Measurements from ENCODE around the gene LRRC46.

The LRRC46 gene

GRCh38 chr17:47797797-47798196 lies 33.7 kb upstream of the LRRC46 start:
- no peak for TF ChIP-seq CTCF (IDR thresholded peaks at IDR 0.05; ENCODE audit: insufficient read depth, low read depth, low read length, missing control alignments)
- peak; percentile 34 for DNase-seq (ENCODE audit: low read depth)
- H3K4me3 ChIP-seq (ENCODE audit: low read length): no peak overlapping the region

DNA sequence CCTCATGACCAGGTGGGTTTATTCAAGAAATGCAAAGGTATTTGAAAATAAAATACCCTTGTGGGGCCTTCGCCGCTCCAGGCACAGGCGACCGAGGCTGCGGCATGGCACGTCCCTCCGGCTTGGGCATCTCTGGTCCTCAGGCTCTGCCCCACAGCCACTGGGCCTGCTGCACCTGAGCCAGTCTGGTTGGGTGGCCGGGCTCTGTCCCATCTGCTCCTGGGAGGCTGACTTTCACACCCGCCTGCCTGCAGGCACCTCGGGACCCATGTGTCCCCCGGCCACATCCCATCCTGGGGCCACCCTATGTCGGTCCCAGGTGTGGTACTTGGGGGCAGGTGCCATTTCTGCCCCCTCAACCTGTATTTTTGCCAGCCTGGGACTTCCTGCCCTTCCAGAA lies 30.8 kb upstream of the LRRC46 start:
- DNase-seq (ENCODE audit: low read depth): no peak
- no peak overlapping the region for H3K4me3 ChIP-seq (ENCODE audit: low read length)
- no peak for TF ChIP-seq CTCF (IDR thresholded peaks at IDR 0.05; ENCODE audit: insufficient read depth, low read depth, low read length, missing control alignments)

DNA sequence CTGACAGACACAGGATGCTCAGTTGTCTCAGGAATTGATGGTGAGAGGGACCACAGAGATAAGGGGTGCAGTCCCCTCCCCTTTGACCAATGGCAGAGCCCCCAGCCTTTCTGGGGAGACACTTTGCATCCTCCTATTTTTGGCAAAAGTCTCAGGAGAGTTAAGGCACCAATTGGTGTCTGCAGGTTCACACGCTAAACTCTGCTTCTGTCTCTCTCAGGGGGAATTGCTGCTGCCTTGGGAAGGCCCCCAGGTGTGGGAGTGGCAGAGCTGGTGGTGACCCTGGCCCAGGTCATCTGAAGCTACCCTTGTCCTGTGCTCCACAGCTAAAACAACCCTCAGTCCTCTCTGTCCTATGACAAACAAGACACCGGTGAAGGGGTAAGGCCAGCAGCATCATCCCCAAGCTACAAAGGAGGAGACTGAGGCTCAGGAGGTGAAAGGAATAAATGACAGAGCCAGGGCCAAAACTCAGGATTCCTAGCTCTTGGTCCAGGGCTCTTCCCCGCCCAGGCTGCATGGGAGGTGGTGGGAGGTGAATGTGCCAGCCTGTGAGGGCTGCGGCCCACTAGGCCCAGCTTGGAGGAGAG lies 30.2 kb upstream of the LRRC46 start:
- H3K4me3 ChIP-seq (ENCODE audit: low read length): no peak overlapping the region
- DNase-seq (ENCODE audit: low read depth): no peak
- no peak for TF ChIP-seq CTCF (IDR thresholded peaks at IDR 0.05; ENCODE audit: insufficient read depth, low read depth, low read length, missing control alignments)

DNA sequence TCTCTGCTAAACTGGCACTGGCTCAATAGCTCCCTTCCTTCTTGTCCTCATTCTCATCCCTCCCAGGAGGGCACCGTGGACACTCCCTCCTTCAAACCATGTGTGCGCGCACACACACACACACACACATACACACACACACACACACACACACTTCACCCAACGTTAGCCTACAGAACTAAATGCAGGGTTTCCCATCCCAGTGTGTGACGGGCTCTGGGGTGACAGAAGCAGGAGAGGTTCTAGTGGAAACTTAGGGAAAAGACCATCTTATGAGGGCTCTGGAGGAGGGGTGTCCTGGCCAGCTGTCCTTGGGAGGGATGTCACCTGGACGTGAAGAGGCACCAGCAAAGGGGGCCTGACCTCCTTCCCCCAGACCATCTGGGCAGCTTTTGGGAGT lies 29.6 kb upstream of the LRRC46 start:
- TF ChIP-seq CTCF (IDR thresholded peaks at IDR 0.05; ENCODE audit: insufficient read depth, low read depth, low read length, missing control alignments): no peak
- no peak for DNase-seq (ENCODE audit: low read depth)
- H3K4me3 ChIP-seq (ENCODE audit: low read length): no peak overlapping the region

GRCh38 chr17:47802341-47803022 lies 29.0 kb upstream of the LRRC46 start:
- peak; percentile 73 for TF ChIP-seq CTCF (IDR thresholded peaks at IDR 0.05; ENCODE audit: insufficient read depth, low read depth, low read length, missing control alignments)
- H3K4me3 ChIP-seq (ENCODE audit: low read length): no peak overlapping the region
- peak; percentile 71 for DNase-seq (ENCODE audit: low read depth)

DNA sequence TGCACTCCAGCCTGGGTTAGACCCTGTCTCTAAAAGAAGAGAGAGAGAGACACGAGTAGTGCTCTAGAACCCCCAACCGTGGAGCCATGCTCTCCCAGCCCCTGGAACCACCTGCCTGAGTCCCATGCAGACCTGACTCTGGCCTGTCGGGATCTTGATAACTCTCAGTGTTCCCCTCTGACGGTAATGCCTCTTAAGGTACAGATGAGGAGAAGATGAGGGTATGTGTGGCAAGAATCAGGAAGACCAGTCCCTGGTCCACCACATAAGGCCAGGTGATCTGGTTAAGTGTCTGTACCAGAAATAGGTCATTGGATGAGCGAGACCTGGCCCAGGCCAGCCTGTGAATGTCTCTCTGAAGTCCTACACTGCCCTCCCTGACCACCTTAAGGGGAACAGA lies 28.3 kb upstream of the LRRC46 start:
- no peak for DNase-seq (ENCODE audit: low read depth)
- TF ChIP-seq CTCF (IDR thresholded peaks at IDR 0.05; ENCODE audit: insufficient read depth, low read depth, low read length, missing control alignments): no peak
- H3K4me3 ChIP-seq (ENCODE audit: low read length): no peak overlapping the region

GRCh38 chr17:47803751-47804150 lies 27.7 kb upstream of the LRRC46 start:
- H3K4me3 ChIP-seq (ENCODE audit: low read length): no peak overlapping the region
- no peak for TF ChIP-seq CTCF (IDR thresholded peaks at IDR 0.05; ENCODE audit: insufficient read depth, low read depth, low read length, missing control alignments)
- DNase-seq (ENCODE audit: low read depth): no peak

All from epithelial cell of esophagus (primary cell).